Liver (tissue), 3 donors: Measurements from ENCODE around the gene LRPPRC.

Experiments used
- EGR1 ChIP-seq, 2 donors: IDR thresholded peaks; 2 replicates each; pipeline ENCODE4 v1.6.1; 2016 to 2018; ENCODE audit warnings: antibody characterized with exemption in 2 of 2, low read depth in 2 of 2
- FOXA1 ChIP-seq: IDR thresholded peaks from 2 replicates; pipeline ENCODE4 v1.6.1; 2016; ENCODE audit warnings: antibody characterized with exemption
- HNF4A ChIP-seq, 2 donors: conservative IDR thresholded peaks; 2 replicates each; pipeline ENCODE4 v1.6.1; 2016; ENCODE audit warnings: antibody characterized with exemption in 2 of 2, mild to moderate bottlenecking in 2 of 2
- JUND ChIP-seq, 2 donors: IDR thresholded peaks; 2 replicates each; pipeline ENCODE4 v1.6.1; 2016; ENCODE audit warnings: antibody characterized with exemption in 2 of 2
- NR2F2 ChIP-seq: IDR thresholded peaks from 2 replicates; pipeline ENCODE4 v1.6.1; 2016; ENCODE audit warnings: antibody characterized with exemption
- RAD21 ChIP-seq, 2 donors: IDR thresholded peaks; 2 replicates each; pipeline ENCODE4 v1.6.1; 2016; ENCODE audit warnings: antibody characterized with exemption in 2 of 2, mild to moderate bottlenecking in 2 of 2
- RXRA ChIP-seq, 2 donors: IDR thresholded peaks; 2 replicates each; pipeline ENCODE4 v1.6.1; 2017 to 2018; ENCODE audit warnings: antibody characterized with exemption in 2 of 2, mild to moderate bottlenecking in 1 of 2
- SP1 ChIP-seq: IDR thresholded peaks from 2 replicates; pipeline ENCODE4 v1.6.1; 2018; ENCODE audit warnings: antibody characterized with exemption, mild to moderate bottlenecking
- TAF1 ChIP-seq: conservative IDR thresholded peaks from 2 replicates; pipeline ENCODE4 v1.6.1; 2016; ENCODE audit warnings: antibody characterized with exemption, mild to moderate bottlenecking
- YY1 ChIP-seq: IDR thresholded peaks from 2 replicates; pipeline ENCODE4 v1.6.1; 2016; ENCODE audit warnings: antibody characterized with exemption, mild to moderate bottlenecking
- TF ChIP-seq, protein P1 (sequence below): fragments of 150-350 bp; IDR thresholded peaks from 2 replicates; pipeline ENCODE4 v1.5.1; 2017; ENCODE audit warnings: improper control_type of control experiment, low read depth, low read length; ENCODE audit not compliant: missing input control
- TF ChIP-seq, protein P2 (sequence below): IDR thresholded peaks from 2 replicates; pipeline ENCODE4 v1.6.1; 2016; ENCODE audit warnings: antibody characterized with exemption
- donor health status: healthy.
- donor health status: healthy.

DNA sequence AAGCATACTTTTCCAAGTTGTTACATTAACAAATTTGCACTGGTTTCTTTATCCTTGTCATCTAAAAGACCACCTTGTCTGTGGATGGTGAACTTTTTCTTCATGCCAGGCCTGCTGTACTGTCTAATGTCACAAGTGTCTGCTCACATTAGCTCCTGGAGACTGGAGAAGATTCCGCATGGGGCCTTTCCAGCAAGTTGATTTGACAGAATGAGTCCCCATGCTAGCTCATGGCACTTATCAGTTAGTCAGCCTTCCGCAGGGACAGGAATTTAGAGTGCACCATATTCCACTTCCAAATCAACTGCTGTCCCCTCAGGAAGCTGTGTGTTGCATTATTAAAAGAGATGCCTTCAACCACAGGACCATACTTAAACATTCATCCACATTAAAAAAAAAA, 41.4 kb upstream of the LRPPRC start:
- TF ChIP-seq, protein P1, sequence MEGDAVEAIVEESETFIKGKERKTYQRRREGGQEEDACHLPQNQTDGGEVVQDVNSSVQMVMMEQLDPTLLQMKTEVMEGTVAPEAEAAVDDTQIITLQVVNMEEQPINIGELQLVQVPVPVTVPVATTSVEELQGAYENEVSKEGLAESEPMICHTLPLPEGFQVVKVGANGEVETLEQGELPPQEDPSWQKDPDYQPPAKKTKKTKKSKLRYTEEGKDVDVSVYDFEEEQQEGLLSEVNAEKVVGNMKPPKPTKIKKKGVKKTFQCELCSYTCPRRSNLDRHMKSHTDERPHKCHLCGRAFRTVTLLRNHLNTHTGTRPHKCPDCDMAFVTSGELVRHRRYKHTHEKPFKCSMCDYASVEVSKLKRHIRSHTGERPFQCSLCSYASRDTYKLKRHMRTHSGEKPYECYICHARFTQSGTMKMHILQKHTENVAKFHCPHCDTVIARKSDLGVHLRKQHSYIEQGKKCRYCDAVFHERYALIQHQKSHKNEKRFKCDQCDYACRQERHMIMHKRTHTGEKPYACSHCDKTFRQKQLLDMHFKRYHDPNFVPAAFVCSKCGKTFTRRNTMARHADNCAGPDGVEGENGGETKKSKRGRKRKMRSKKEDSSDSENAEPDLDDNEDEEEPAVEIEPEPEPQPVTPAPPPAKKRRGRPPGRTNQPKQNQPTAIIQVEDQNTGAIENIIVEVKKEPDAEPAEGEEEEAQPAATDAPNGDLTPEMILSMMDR: no peak
- TF ChIP-seq, protein P2, sequence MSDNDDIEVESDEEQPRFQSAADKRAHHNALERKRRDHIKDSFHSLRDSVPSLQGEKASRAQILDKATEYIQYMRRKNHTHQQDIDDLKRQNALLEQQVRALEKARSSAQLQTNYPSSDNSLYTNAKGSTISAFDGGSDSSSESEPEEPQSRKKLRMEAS: no peak
- TF ChIP-seq JUND (IDR thresholded peaks at IDR 0.05) (no peak), FOXA1 (no peak), HNF4A (conservative IDR thresholded peaks at IDR 0.05) (no peak), RAD21 (IDR thresholded peaks at IDR 0.05) (no peak), RXRA (IDR thresholded peaks at IDR 0.05) (no peak), EGR1 (IDR thresholded peaks at IDR 0.05; ENCODE audit: low read depth in 2 of 2) (no peak), SP1 (no peak), NR2F2 (no peak), TAF1 (no peak), YY1 (no peak)
